Stimulated activated memory B cell treated with anti-CD40 and anti-IgM and Interleukin-4, amounts not matched to agents 10 μg/mL and 1 μg/mL and 100 μg/mL, for 72 hours (primary cell): ENCODE measurements around the gene EFNA2.

ENCODE experiments used
- ATAC-seq: fragments of 150-1000 bp; cut with Tn5 transposase; 2 replicates; pipeline ENCODE4 v1.10.0; 2021
- H3K27ac Mint-ChIP-seq: one replicate; pipeline ENCODE4 v1.8.0; 2022; ENCODE audit warnings: mild to moderate bottlenecking, mixed read lengths
- H3K27me3 Mint-ChIP-seq: one replicate; pipeline ENCODE4 v1.8.0; 2022; ENCODE audit warnings: mixed read lengths
- H3K36me3 Mint-ChIP-seq: one replicate; pipeline ENCODE4 v1.8.0; 2022; ENCODE audit warnings: mixed read lengths
- H3K4me1 Mint-ChIP-seq: one replicate; pipeline ENCODE4 v1.8.0; 2022; ENCODE audit warnings: mixed read lengths
- H3K4me3 Mint-ChIP-seq: one replicate; pipeline ENCODE4 v1.8.0; 2022; ENCODE audit warnings: mild to moderate bottlenecking, moderate library complexity, mixed read lengths
- H3K9me3 Mint-ChIP-seq: one replicate; pipeline ENCODE4 v1.8.0; 2022; ENCODE audit warnings: mixed read lengths

EFNA2 gene

GRCh38 chr19:1285737-1286360 is at the start of gene EFNA2:
EFNA2 (plus strand) TSS chr19:1285873; CDS start chr19:1286169, 296 bp downstream.
- no peaks in the 10 kb centered on the region for H3K36me3 Mint-ChIP-seq
- no peak within 1 kb of the TSS for H3K27ac Mint-ChIP-seq
- peak within 1 kb of the TSS; percentile 76 for H3K4me3 Mint-ChIP-seq
- ATAC-seq: no peak
- peaks cover 79% of the 10 kb centered on the region for H3K27me3 Mint-ChIP-seq
- H3K4me1 Mint-ChIP-seq: peaks cover 21% of the 10 kb centered on the region
- H3K9me3 Mint-ChIP-seq: no peaks in the 10 kb centered on the region

GRCh38 chr19:1236576-1236975 is 49.1 kb upstream of the EFNA2 start:
- Mint-ChIP-seq H3K4me1 (peaks cover 21% of the 10 kb centered on the region), H3K27ac (no peak overlapping the region), H3K36me3 (no peaks in the 10 kb centered on the region), H3K4me3 (peak overlapping the region; percentile 62), H3K27me3 (peaks cover 22% of the 10 kb centered on the region), H3K9me3 (no peaks in the 10 kb centered on the region)
- no peak for ATAC-seq

GRCh38 chr19:1237027-1237659 is 48.5 kb upstream of the EFNA2 start:
- no peaks in the 10 kb centered on the region for H3K9me3 Mint-ChIP-seq
- ATAC-seq: no peak
- H3K4me3 Mint-ChIP-seq: peak overlapping the region; percentile 62
- no peak overlapping the region for H3K27ac Mint-ChIP-seq
- H3K27me3 Mint-ChIP-seq: peaks cover 22% of the 10 kb centered on the region
- H3K36me3 Mint-ChIP-seq: no peaks in the 10 kb centered on the region
- peaks cover 24% of the 10 kb centered on the region for H3K4me1 Mint-ChIP-seq

- no peaks in the 10 kb centered on the region for H3K9me3 Mint-ChIP-seq
- no peaks in the 10 kb centered on the region for H3K36me3 Mint-ChIP-seq
- peak within 1 kb of the TSS; percentile 52 for H3K27ac Mint-ChIP-seq
- peak within 1 kb of the TSS; percentile 77 for H3K4me3 Mint-ChIP-seq
- ATAC-seq: no peak
- H3K27me3 Mint-ChIP-seq: peaks cover 22% of the 10 kb centered on the region
- H3K4me1 Mint-ChIP-seq: peaks cover 32% of the 10 kb centered on the region
Observed at GRCh38 chr19:1237754-1238368, 47.8 kb upstream of the EFNA2 start, which contains the start of gene CBARP. CBARP (minus strand) TSS chr19:1238005; CDS start chr19:1236100, 1,905 bp downstream.

GRCh38 chr19:1238369-1239303 is 47.0 kb upstream of the EFNA2 start:
- Mint-ChIP-seq H3K9me3 (no peaks in the 10 kb centered on the region), H3K27ac (peak overlapping the region; percentile 52), H3K4me3 (peak overlapping the region; percentile 77), H3K27me3 (peaks cover 22% of the 10 kb centered on the region), H3K4me1 (peaks cover 38% of the 10 kb centered on the region), H3K36me3 (no peaks in the 10 kb centered on the region)
- no peak for ATAC-seq

- H3K4me3 Mint-ChIP-seq: peak overlapping the region; percentile 28
- peak overlapping the region; percentile 52 for H3K27ac Mint-ChIP-seq
- peaks cover 22% of the 10 kb centered on the region for H3K27me3 Mint-ChIP-seq
Observed at GRCh38 chr19:1239420-1239795, 46.3 kb upstream of the EFNA2 start.

GRCh38 chr19:1239796-1240737 is 45.6 kb upstream of the EFNA2 start:
- peaks cover 46% of the 10 kb centered on the region for H3K4me1 Mint-ChIP-seq
- H3K36me3 Mint-ChIP-seq: no peaks in the 10 kb centered on the region
- no peaks in the 10 kb centered on the region for H3K9me3 Mint-ChIP-seq
- peaks cover 22% of the 10 kb centered on the region for H3K27me3 Mint-ChIP-seq
- peak overlapping the region; percentile 52 for H3K27ac Mint-ChIP-seq
- H3K4me3 Mint-ChIP-seq: peak overlapping the region; percentile 56
- ATAC-seq: peak; percentile 61

More at GRCh38 chr19:1239420-1239795, 46.3 kb upstream of the EFNA2 start:
- Mint-ChIP-seq H3K36me3 (no peaks in the 10 kb centered on the region), H3K4me1 (peaks cover 40% of the 10 kb centered on the region), H3K9me3 (no peaks in the 10 kb centered on the region)
- no peak for ATAC-seq

- Mint-ChIP-seq H3K27ac (peak overlapping the region; percentile 46), H3K27me3 (peaks cover 22% of the 10 kb centered on the region), H3K4me1 (peaks cover 51% of the 10 kb centered on the region), H3K36me3 (no peaks in the 10 kb centered on the region), H3K9me3 (no peaks in the 10 kb centered on the region), H3K4me3 (no peak overlapping the region)
- no peak for ATAC-seq
Observed at GRCh38 chr19:1240925-1241324, 44.7 kb upstream of the EFNA2 start.

- Mint-ChIP-seq H3K4me3 (peak within 1 kb of the TSS; percentile 70), H3K27me3 (peaks cover 16% of the 10 kb centered on the region), H3K9me3 (no peaks in the 10 kb centered on the region), H3K36me3 (no peaks in the 10 kb centered on the region), H3K4me1 (peaks cover 51% of the 10 kb centered on the region), H3K27ac (peak within 1 kb of the TSS; percentile 46)
- peak; percentile 82 for ATAC-seq
Observed at GRCh38 chr19:1241417-1242095, 44.1 kb upstream of the EFNA2 start, which contains the start of gene ATP5F1D. ATP5F1D (plus strand) TSS chr19:1241751; CDS start chr19:1241851, 100 bp downstream.

GRCh38 chr19:1243768-1244692 is 41.6 kb upstream of the EFNA2 start:
- Mint-ChIP-seq H3K27ac (peak overlapping the region; percentile 79), H3K4me3 (peak overlapping the region; percentile 73), H3K27me3 (peaks cover 2% of the 10 kb centered on the region), H3K4me1 (peaks cover 41% of the 10 kb centered on the region), H3K36me3 (no peaks in the 10 kb centered on the region), H3K9me3 (no peaks in the 10 kb centered on the region)
- ATAC-seq: peak; percentile 66

- Mint-ChIP-seq H3K36me3 (no peaks in the 10 kb centered on the region), H3K27ac (peak overlapping the region; percentile 79), H3K4me1 (peaks cover 35% of the 10 kb centered on the region), H3K4me3 (peak overlapping the region; percentile 73), H3K9me3 (no peaks in the 10 kb centered on the region), H3K27me3 (no peaks in the 10 kb centered on the region)
- ATAC-seq: no peak
Observed at GRCh38 chr19:1244693-1245451, 40.8 kb upstream of the EFNA2 start.
